Keratinocyte (primary cell): ENCODE results near the gene PPHLN1.

Source experiments
- EZH2 ChIP-seq: IDR thresholded peaks from one replicate; pipeline ENCODE4 v1.6.1; 2012; ENCODE audit warnings: inconsistent platforms, mild to moderate bottlenecking, low read length, moderate library complexity
- TF ChIP-seq, protein P1 (sequence below), 3 experiments: IDR thresholded peaks in 1 of 3; conservative IDR thresholded peaks in 1 of 3; optimal IDR thresholded peaks in 1 of 3; 2 replicates in 2 of 3; 3 replicates in 1 of 3; pipeline versions ENCODE3 to v1.5.1; 2011; ENCODE audit warnings: low read length in 3 of 3, mild to moderate bottlenecking in 3 of 3, moderate library complexity in 2 of 3, control low read depth in 1 of 3, inconsistent platforms in 1 of 3; ENCODE audit not compliant: insufficient read depth in 2 of 3; ENCODE audit errors: extremely low read depth in 1 of 3

DNA sequence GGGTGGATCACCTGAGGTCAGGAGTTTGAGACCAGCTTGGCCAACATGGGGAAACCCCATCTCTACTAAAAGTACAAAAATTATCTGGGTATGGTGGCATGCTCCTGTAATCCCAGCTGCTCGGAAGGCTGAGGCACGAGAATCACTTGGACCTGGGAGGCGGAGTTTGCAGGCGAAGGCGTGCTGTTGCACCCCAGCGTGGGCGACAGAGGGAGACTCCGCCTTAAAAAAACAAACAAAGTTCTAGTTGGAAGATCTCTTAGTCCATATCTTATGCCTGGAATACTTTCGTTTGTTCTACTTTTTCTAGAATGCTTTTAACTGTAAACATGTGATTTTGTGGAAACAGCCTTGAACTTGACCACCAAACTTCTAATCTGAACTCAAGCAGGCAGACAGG lies 38.7 kb downstream of the PPHLN1 start:
- TF ChIP-seq, protein P1, sequence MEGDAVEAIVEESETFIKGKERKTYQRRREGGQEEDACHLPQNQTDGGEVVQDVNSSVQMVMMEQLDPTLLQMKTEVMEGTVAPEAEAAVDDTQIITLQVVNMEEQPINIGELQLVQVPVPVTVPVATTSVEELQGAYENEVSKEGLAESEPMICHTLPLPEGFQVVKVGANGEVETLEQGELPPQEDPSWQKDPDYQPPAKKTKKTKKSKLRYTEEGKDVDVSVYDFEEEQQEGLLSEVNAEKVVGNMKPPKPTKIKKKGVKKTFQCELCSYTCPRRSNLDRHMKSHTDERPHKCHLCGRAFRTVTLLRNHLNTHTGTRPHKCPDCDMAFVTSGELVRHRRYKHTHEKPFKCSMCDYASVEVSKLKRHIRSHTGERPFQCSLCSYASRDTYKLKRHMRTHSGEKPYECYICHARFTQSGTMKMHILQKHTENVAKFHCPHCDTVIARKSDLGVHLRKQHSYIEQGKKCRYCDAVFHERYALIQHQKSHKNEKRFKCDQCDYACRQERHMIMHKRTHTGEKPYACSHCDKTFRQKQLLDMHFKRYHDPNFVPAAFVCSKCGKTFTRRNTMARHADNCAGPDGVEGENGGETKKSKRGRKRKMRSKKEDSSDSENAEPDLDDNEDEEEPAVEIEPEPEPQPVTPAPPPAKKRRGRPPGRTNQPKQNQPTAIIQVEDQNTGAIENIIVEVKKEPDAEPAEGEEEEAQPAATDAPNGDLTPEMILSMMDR (optimal IDR thresholded peaks at IDR 0.05 in 1 of 3, IDR thresholded peaks at IDR 0.05 in 1 of 3, conservative IDR thresholded peaks at IDR 0.05 in 1 of 3; ENCODE audit: extremely low read depth in 1 of 3, insufficient read depth in 2 of 3, low read length in 3 of 3): no peak
- no peak for TF ChIP-seq EZH2
